ENCODE measurements around the gene EVI5. TPM values are rescaled to one million over a fixed set of nuclear protein-coding genes. Genes with fewer than 3 reads are reported as not detected.

EVI5 gene
- total RNA-seq, 2 donors from 2014 or later: 45.9 to 48.6 TPM

GRCh38 chr1:92509619-92510018 lies 275.3 kb downstream of the EVI5 start:
- TF ChIP-seq CTCF (IDR thresholded peaks at IDR 0.05): no peak
- ATAC-seq (ENCODE audit: insufficient number of reproducible peaks, low FRiP score, low read depth): no peak
- H3K9me3 ChIP-seq: no peaks in the 10 kb centered on the region
- no peak overlapping the region for H3K27ac ChIP-seq
- DNase-seq (ENCODE audit: low spot score): no peak
- no peaks in the 10 kb centered on the region for H3K4me1 ChIP-seq (ENCODE audit: control insufficient read depth in 1 of 2, low read depth in 2 of 2)
- H3K4me3 ChIP-seq: no peak overlapping the region
- no peaks in the 10 kb centered on the region for H3K36me3 ChIP-seq
- H3K27me3 ChIP-seq (replicated peaks; ENCODE audit: insufficient read depth): no peaks in the 10 kb centered on the region

- H3K27ac ChIP-seq: no peak overlapping the region
- H3K4me1 ChIP-seq (ENCODE audit: control insufficient read depth in 1 of 2, low read depth in 2 of 2): no peaks in the 10 kb centered on the region
- H3K4me3 ChIP-seq: no peak overlapping the region
- no peaks in the 10 kb centered on the region for H3K36me3 ChIP-seq
- no peaks in the 10 kb centered on the region for H3K27me3 ChIP-seq (replicated peaks; ENCODE audit: insufficient read depth)
- no peak for TF ChIP-seq CTCF (IDR thresholded peaks at IDR 0.05)
- ATAC-seq (ENCODE audit: insufficient number of reproducible peaks, low FRiP score, low read depth) (no peak), DNase-seq (ENCODE audit: low spot score) (no peak)
- H3K9me3 ChIP-seq: no peaks in the 10 kb centered on the region
Measured at GRCh38 chr1:92505015-92505692, 279.8 kb downstream of the EVI5 start.

- no peak for TF ChIP-seq CTCF (IDR thresholded peaks at IDR 0.05)
- ATAC-seq (ENCODE audit: insufficient number of reproducible peaks, low FRiP score, low read depth) (no peak), DNase-seq (ENCODE audit: low spot score) (no peak)
- H3K27ac ChIP-seq: no peak overlapping the region
- no peaks in the 10 kb centered on the region for H3K9me3 ChIP-seq
- no peaks in the 10 kb centered on the region for H3K4me1 ChIP-seq (ENCODE audit: control insufficient read depth in 1 of 2, low read depth in 2 of 2)
- no peaks in the 10 kb centered on the region for H3K36me3 ChIP-seq
- no peaks in the 10 kb centered on the region for H3K27me3 ChIP-seq (replicated peaks; ENCODE audit: insufficient read depth)
- H3K4me3 ChIP-seq: no peak overlapping the region
Measured at GRCh38 chr1:92504291-92505014, 280.5 kb downstream of the EVI5 start.

GRCh38 chr1:92503926-92504285 lies 281.0 kb downstream of the EVI5 start:
- DNase-seq (ENCODE audit: low spot score): no peak
- H3K27me3 ChIP-seq (replicated peaks; ENCODE audit: insufficient read depth): no peaks in the 10 kb centered on the region
- no peak overlapping the region for H3K27ac ChIP-seq
- TF ChIP-seq CTCF (IDR thresholded peaks at IDR 0.05): no peak
- no peak for ATAC-seq (ENCODE audit: insufficient number of reproducible peaks, low FRiP score, low read depth)
- H3K9me3 ChIP-seq: no peaks in the 10 kb centered on the region
- H3K36me3 ChIP-seq: no peaks in the 10 kb centered on the region
- H3K4me1 ChIP-seq (ENCODE audit: control insufficient read depth in 1 of 2, low read depth in 2 of 2): no peaks in the 10 kb centered on the region
- no peak overlapping the region for H3K4me3 ChIP-seq

- Histone ChIP-seq H3K4me3 (no peak overlapping the region), H3K27ac (no peak overlapping the region), H3K4me1 (ENCODE audit: control insufficient read depth in 1 of 2, low read depth in 2 of 2) (no peaks in the 10 kb centered on the region), H3K27me3 (replicated peaks; ENCODE audit: insufficient read depth) (no peaks in the 10 kb centered on the region), H3K36me3 (no peaks in the 10 kb centered on the region), H3K9me3 (no peaks in the 10 kb centered on the region)
- ATAC-seq (ENCODE audit: insufficient number of reproducible peaks, low FRiP score, low read depth): no peak
- no peak for TF ChIP-seq CTCF (IDR thresholded peaks at IDR 0.05)
- DNase-seq (ENCODE audit: low spot score): no peak
Measured at GRCh38 chr1:92503043-92503925, 281.6 kb downstream of the EVI5 start.
